Activated CD8-positive, alpha-beta T cell treated with anti-CD3 and anti-CD28 coated beads, Interleukin-2, amount 10 ng/mL, durations not matched to agents 7 days and 5 days (primary cell): ENCODE results near the gene PDHB. TPM values are rescaled to one million over a fixed set of nuclear protein-coding genes. Genes with fewer than 3 reads are reported as not detected.

ENCODE experiments used
- ATAC-seq: fragments of 150-1000 bp; cut with Tn5 transposase; one replicate; pipeline ENCODE4 v1.10.0; 2021; ENCODE audit warnings: moderate library complexity
- CTCF ChIA-PET: fragments of 350-600 bp; sonication (Branson Sonifier 250); formaldehyde crosslinking; loops from one replicate; lab custom pipeline; 2021; ENCODE audit warnings: antibody characterized with exemption; lab: Charles Lee
- POLR2A ChIA-PET: fragments of 350-600 bp; sonication (Branson Sonifier 250); formaldehyde crosslinking; loops from one replicate; lab custom pipeline; 2021; ENCODE audit warnings: antibody characterized with exemption; lab: Charles Lee
- DNase-seq: peaks from one replicate; pipeline ENCODE4 v3.0.0-alpha.2; 2020
- H3K27ac Mint-ChIP-seq: one replicate; pipeline ENCODE4 v1.8.0; 2021; ENCODE audit warnings: mild to moderate bottlenecking, mixed read lengths
- H3K27me3 Mint-ChIP-seq: one replicate; pipeline ENCODE4 v1.8.0; 2021; ENCODE audit warnings: low read depth, mixed read lengths
- H3K36me3 Mint-ChIP-seq: one replicate; pipeline ENCODE4 v1.8.0; 2021; ENCODE audit warnings: low read depth, mixed read lengths
- H3K4me1 Mint-ChIP-seq: one replicate; pipeline ENCODE4 v1.8.0; 2021; ENCODE audit warnings: low read depth, mixed read lengths
- H3K4me3 Mint-ChIP-seq: one replicate; pipeline ENCODE4 v1.8.0; 2021; ENCODE audit warnings: mild to moderate bottlenecking, mixed read lengths
- H3K9me3 Mint-ChIP-seq: one replicate; pipeline ENCODE4 v1.8.0; 2022; ENCODE audit warnings: mixed read lengths; ENCODE audit not compliant: insufficient read depth
- total RNA-seq, 2 experiments: library from RNA; stranded (reverse); gene quantifications; one replicate each; pipeline ENCODE4 v1.2.3, GENCODE V29; 2021

The PDHB gene
- total RNA-seq, 2 experiments from 2014 or later = 48.9 to 50.3 TPM

GRCh38 chr3:58394339-58394738 is 39.3 kb downstream of the PDHB start:
- H3K4me3 Mint-ChIP-seq = no peak overlapping the region
- no peak overlapping the region for H3K27ac Mint-ChIP-seq
- H3K27me3 Mint-ChIP-seq = no peaks in the 10 kb centered on the region
- ATAC-seq (no peak), DNase-seq (no peak)
- H3K9me3 Mint-ChIP-seq = no peaks in the 10 kb centered on the region
- no peaks in the 10 kb centered on the region for H3K4me1 Mint-ChIP-seq
- ChIA-PET CTCF (interaction anchor here (1.0 to 1.5 kb wide), 3 partner anchors 15 to 88 kb away, joined by 3 to 5 read pairs (median 4); partner anchors contain the start of genes HTD2 and RPP14), POLR2A (interaction anchor here (0.6 kb wide), 1 partner anchor 172 kb away, joined by 3 read pairs; no protein-coding TSS in a partner anchor)
- H3K36me3 Mint-ChIP-seq = peaks cover 35% of the 10 kb centered on the region

- CTCF ChIA-PET = interaction anchor here (0.6 to 1.3 kb wide), 3 partner anchors 75 to 238 kb away, joined by 3 read pairs; partner anchors contain the start of genes HTD2 and RPP14
Observed at GRCh38 chr3:58392181-58392580, 41.5 kb downstream of the PDHB start.

GRCh38 chr3:58391156-58391865 is 42.3 kb downstream of the PDHB start:
- DNase-seq (no peak), ATAC-seq (no peak)
- H3K4me1 Mint-ChIP-seq = peaks cover 23% of the 10 kb centered on the region
- H3K27me3 Mint-ChIP-seq = no peaks in the 10 kb centered on the region
- CTCF ChIA-PET = interaction anchor here (0.8 to 1.3 kb wide), 4 partner anchors 58 to 239 kb away, joined by 3 to 4 read pairs (median 3); partner anchors contain the start of genes HTD2 and RPP14
- H3K36me3 Mint-ChIP-seq = peaks cover 31% of the 10 kb centered on the region
- no peak overlapping the region for H3K4me3 Mint-ChIP-seq
- POLR2A ChIA-PET = interaction anchor here (0.7 kb wide), 1 partner anchor 41 kb away, joined by 3 read pairs; no protein-coding TSS in a partner anchor
- no peaks in the 10 kb centered on the region for H3K9me3 Mint-ChIP-seq
- no peak overlapping the region for H3K27ac Mint-ChIP-seq

More at GRCh38 chr3:58392181-58392580, 41.5 kb downstream of the PDHB start:
- Mint-ChIP-seq H3K27me3 (no peaks in the 10 kb centered on the region), H3K27ac (no peak overlapping the region), H3K9me3 (no peaks in the 10 kb centered on the region), H3K4me1 (peaks cover 14% of the 10 kb centered on the region), H3K36me3 (peaks cover 26% of the 10 kb centered on the region), H3K4me3 (no peak overlapping the region)
- ATAC-seq = no peak
- POLR2A ChIA-PET = no interaction called here
- DNase-seq = no peak

GRCh38 chr3:58388550-58389091 is 45.0 kb downstream of the PDHB start:
- DNase-seq (no peak), ATAC-seq (no peak)
- no peaks in the 10 kb centered on the region for H3K27me3 Mint-ChIP-seq
- no peak overlapping the region for H3K27ac Mint-ChIP-seq
- peaks cover 24% of the 10 kb centered on the region for H3K4me1 Mint-ChIP-seq
- no peak overlapping the region for H3K4me3 Mint-ChIP-seq
- POLR2A ChIA-PET = no interaction called here
- H3K36me3 Mint-ChIP-seq = peaks cover 31% of the 10 kb centered on the region
- CTCF ChIA-PET = interaction anchor here (0.8 to 1.5 kb wide), 7 partner anchors 8 to 103 kb away, joined by 3 to 9 read pairs (median 3); partner anchors contain the start of genes HTD2 and RPP14
- no peaks in the 10 kb centered on the region for H3K9me3 Mint-ChIP-seq

GRCh38 chr3:58387650-58388546 is 45.7 kb downstream of the PDHB start:
- Mint-ChIP-seq H3K4me3 (no peak overlapping the region), H3K36me3 (peaks cover 35% of the 10 kb centered on the region), H3K27ac (peak overlapping the region; percentile 39), H3K27me3 (no peaks in the 10 kb centered on the region), H3K9me3 (no peaks in the 10 kb centered on the region), H3K4me1 (peaks cover 24% of the 10 kb centered on the region)
- no peak for DNase-seq
- ChIA-PET CTCF (interaction anchor here (0.9 to 1.5 kb wide), 6 partner anchors 7 to 103 kb away, joined by 3 to 9 read pairs (median 3); partner anchors contain the start of genes HTD2 and RPP14), POLR2A (no interaction called here)
- no peak for ATAC-seq

- no peaks in the 10 kb centered on the region for H3K27me3 Mint-ChIP-seq
- peaks cover 34% of the 10 kb centered on the region for H3K36me3 Mint-ChIP-seq
- no peak for DNase-seq
- no peaks in the 10 kb centered on the region for H3K9me3 Mint-ChIP-seq
- H3K4me3 Mint-ChIP-seq = no peak overlapping the region
- POLR2A ChIA-PET = no interaction called here
- no peak for ATAC-seq
- H3K4me1 Mint-ChIP-seq = peaks cover 24% of the 10 kb centered on the region
- peak overlapping the region; percentile 22 for H3K27ac Mint-ChIP-seq
- CTCF ChIA-PET = interaction anchor here (1.1 kb wide), 1 partner anchor 65 kb away, joined by 3 read pairs; no protein-coding TSS in a partner anchor
Observed at GRCh38 chr3:58386626-58387365, 46.8 kb downstream of the PDHB start.

- Mint-ChIP-seq H3K9me3 (no peaks in the 10 kb centered on the region), H3K4me3 (no peak overlapping the region), H3K27me3 (no peaks in the 10 kb centered on the region), H3K36me3 (peaks cover 28% of the 10 kb centered on the region), H3K4me1 (peaks cover 24% of the 10 kb centered on the region), H3K27ac (no peak overlapping the region)
- ChIA-PET POLR2A (no interaction called here), CTCF (no interaction called here)
- ATAC-seq = no peak
- DNase-seq = no peak
Observed at GRCh38 chr3:58384381-58385090, 49.1 kb downstream of the PDHB start.

- Mint-ChIP-seq H3K4me1 (peaks cover 23% of the 10 kb centered on the region), H3K27ac (no peak overlapping the region), H3K4me3 (no peak overlapping the region), H3K27me3 (no peaks in the 10 kb centered on the region), H3K9me3 (no peaks in the 10 kb centered on the region), H3K36me3 (peaks cover 28% of the 10 kb centered on the region)
- ChIA-PET CTCF (no interaction called here), POLR2A (no interaction called here)
- ATAC-seq = no peak
- DNase-seq = no peak
Observed at GRCh38 chr3:58383904-58384303, 49.7 kb downstream of the PDHB start.

- ATAC-seq (no peak), DNase-seq (no peak)
- ChIA-PET CTCF (no interaction called here), POLR2A (no interaction called here)
- Mint-ChIP-seq H3K4me1 (peaks cover 19% of the 10 kb centered on the region), H3K27ac (no peak overlapping the region), H3K9me3 (no peaks in the 10 kb centered on the region), H3K27me3 (no peaks in the 10 kb centered on the region), H3K4me3 (no peak overlapping the region), H3K36me3 (peaks cover 28% of the 10 kb centered on the region)
Observed at GRCh38 chr3:58383476-58383875, 50.2 kb downstream of the PDHB start.

- ATAC-seq (no peak), DNase-seq (no peak)
- Mint-ChIP-seq H3K9me3 (no peaks in the 10 kb centered on the region), H3K4me1 (peaks cover 2% of the 10 kb centered on the region), H3K27me3 (no peaks in the 10 kb centered on the region), H3K27ac (peak overlapping the region; percentile 46), H3K36me3 (peaks cover 12% of the 10 kb centered on the region), H3K4me3 (no peak overlapping the region)
- ChIA-PET CTCF (no interaction called here), POLR2A (no interaction called here)
Observed at GRCh38 chr3:58379351-58380073, 54.1 kb downstream of the PDHB start.
